HCT116 (cell line): ENCODE measurements around the gene MDH1. TPM values are rescaled to one million over a fixed set of nuclear protein-coding genes. Genes with fewer than 3 reads are reported as not detected.
A peak's percentile ranks its signal among the peaks of the same experiment; 100 is the strongest.

Experiments
- ATAC-seq: fragments of 200-7000 bp; cut with Tn5 transposase; 2 replicates; pipeline ENCODE4 v1.9.1; 2020; ENCODE audit warnings: mild to moderate bottlenecking, moderate library complexity
- Bru-seq: library from RNA; stranded (reverse); fragments of 400-500 nt; gene quantifications from one replicate; lab custom pipeline; 2021; lab: Mats Ljungman, UMichigan
- BruChase-seq, 2 experiments: library from RNA; stranded (reverse); fragments of 400-500 nt; gene quantifications; one replicate each; lab custom pipeline; 2021; lab: Mats Ljungman, UMichigan
- BruUV-seq: library from RNA; stranded (reverse); fragments of 400-500 nt; replicated peaks from 2 replicates; lab custom pipeline; 2021; lab: Mats Ljungman, UMichigan
- CTCF ChIA-PET: fragments of 300-600 bp; sonication (Branson Sonifier 250); formaldehyde crosslinking; loops from one replicate; lab custom pipeline; 2021; ENCODE audit warnings: antibody characterized with exemption; lab: Charles Lee
- POLR2A ChIA-PET: fragments of 300-600, 350-600 bp; sonication (Branson Sonifier 250); formaldehyde crosslinking; loops from one replicate; lab custom pipeline; 2021; ENCODE audit warnings: antibody characterized with exemption; lab: Charles Lee
- RAD21 ChIA-PET, 2 experiments: fragments of 300-600 bp; sonication (Branson Sonifier 250); formaldehyde crosslinking; loops; one replicate each; lab custom pipeline; 2023; ENCODE audit warnings: low total read pairs in 2 of 2; ENCODE audit not compliant: uncharacterized antibody in 2 of 2, unreplicated experiment in 2 of 2, low non-redundant PET in 1 of 2; lab: Charles Lee
- DNase-seq: peaks from one replicate; pipeline ENCODE4 v3.0.0-alpha.2; 2010; ENCODE audit warnings: low read depth, low spot score
- H2AFZ ChIP-seq: fragments of 200-600 bp; shearing (Covaris generic), sonication (generic); 2 replicates; pipeline ENCODE4 v1.6.1; 2017; ENCODE audit warnings: low read depth, mixed run types, mixed read lengths, antibody characterized with exemption, low read length; ENCODE audit not compliant: poor library complexity, severe bottlenecking
- H3K27ac ChIP-seq: 2 replicates; pipeline ENCODE4 v1.5.1; 2012; ENCODE audit warnings: low read depth, low read length
- H3K27me3 ChIP-seq: fragments of 200-600 bp; sonication (generic); 2 replicates; pipeline ENCODE4 v1.6.1; 2016; ENCODE audit warnings: mixed run types, low read length, mixed read lengths; ENCODE audit not compliant: insufficient read depth
- H3K36me3 ChIP-seq, 2 experiments: fragments of 200-500 bp in 1 of 2; fragments of 200-600 bp in 1 of 2; sonication (Bioruptor generic) in 1 of 2; sonication (generic) in 1 of 2; 2 replicates each; pipeline versions ENCODE4 v1.5.1 to v1.6.1; 2014 to 2016; ENCODE audit warnings: low read length in 2 of 2, inconsistent platforms in 1 of 2, mixed read lengths in 1 of 2, mixed run types in 1 of 2; ENCODE audit not compliant: insufficient read depth in 2 of 2, control insufficient read depth in 1 of 2
- H3K4me1 ChIP-seq, 2 experiments: fragments of 200-600 bp in 1 of 2; sonication (generic) in 1 of 2; 2 replicates each; pipeline versions ENCODE4 v1.5.1 to v1.6.1; 2012 to 2017; ENCODE audit warnings: low read length in 2 of 2, inconsistent platforms in 1 of 2, mild to moderate bottlenecking in 1 of 2, mixed read lengths in 1 of 2, mixed run types in 1 of 2, moderate library complexity in 1 of 2; ENCODE audit not compliant: insufficient read depth in 2 of 2, control insufficient read depth in 1 of 2
- H3K4me2 ChIP-seq: fragments of 200-600 bp; sonication (generic); 2 replicates; pipeline ENCODE4 v1.6.1; 2017; ENCODE audit warnings: mixed run types, low read length, mixed read lengths
- H3K4me3 ChIP-seq, 2 experiments: fragments of 200-600 bp in 1 of 2; sonication (generic) in 1 of 2; replicated peaks in 1 of 2; 2 replicates each; pipeline ENCODE4 v1.5.1; 2011 to 2016; ENCODE audit warnings: low read length in 2 of 2, control low read depth in 1 of 2, low read depth in 1 of 2, mild to moderate bottlenecking in 1 of 2, mixed read lengths in 1 of 2, mixed run types in 1 of 2
- H3K79me2 ChIP-seq: fragments of 200-600 bp; sonication (generic); 2 replicates; pipeline ENCODE4 v1.6.1; 2017; ENCODE audit warnings: mild to moderate bottlenecking, mixed run types, low read length, moderate library complexity, mixed read lengths; ENCODE audit not compliant: insufficient read depth
- H3K9ac ChIP-seq: fragments of 200-600 bp; sonication (generic); 2 replicates; pipeline ENCODE4 v1.6.1; 2016; ENCODE audit warnings: low read length, mixed read lengths
- H3K9me2 ChIP-seq: fragments of 200-600 bp; sonication (generic), shearing (Covaris generic); 2 replicates; pipeline ENCODE4 v1.6.1; 2017; ENCODE audit warnings: mixed run types, mild to moderate bottlenecking, moderate library complexity; ENCODE audit not compliant: insufficient read depth
- H3K9me3 ChIP-seq, 2 experiments: fragments of 200-500 bp in 1 of 2; fragments of 200-600 bp in 1 of 2; sonication (Bioruptor generic) in 1 of 2; sonication (generic) in 1 of 2; 2 replicates each; pipeline ENCODE4 v1.6.1; 2014 to 2017; ENCODE audit warnings: low read length in 2 of 2, mixed read lengths in 2 of 2, inconsistent platforms in 1 of 2, low read depth in 1 of 2, mild to moderate bottlenecking in 1 of 2, mixed run types in 1 of 2, moderate library complexity in 1 of 2; ENCODE audit not compliant: control insufficient read depth in 1 of 2, insufficient read depth in 1 of 2
- H4K20me1 ChIP-seq: fragments of 200-600 bp; sonication (generic), shearing (Covaris generic); 2 replicates; pipeline ENCODE4 v1.6.1; 2017; ENCODE audit warnings: mixed run types, mild to moderate bottlenecking, moderate library complexity; ENCODE audit not compliant: insufficient read depth
- ATF3 ChIP-seq: IDR thresholded peaks from 2 replicates; pipeline ENCODE4 v1.6.1; 2012
- CBX3 ChIP-seq: IDR thresholded peaks from 2 replicates; pipeline ENCODE4 v1.6.1; 2012; ENCODE audit warnings: low read depth
- CTCF ChIP-seq, 3 experiments: fragments of 200-600 bp in 1 of 3; sonication (generic) in 1 of 3; IDR thresholded peaks in 2 of 3; conservative IDR thresholded peaks in 1 of 3; 2 replicates each; pipeline ENCODE4 v1.5.1; 2012 to 2017; ENCODE audit warnings: low read depth in 2 of 3, low read length in 2 of 3, antibody characterized with exemption in 1 of 3, borderline replicate concordance in 1 of 3, control low read depth in 1 of 3, mild to moderate bottlenecking in 1 of 3, mixed read lengths in 1 of 3, mixed run types in 1 of 3, moderate library complexity in 1 of 3; ENCODE audit not compliant: insufficient read depth in 1 of 3
- EGR1 ChIP-seq: IDR thresholded peaks from 2 replicates; pipeline ENCODE4 v1.6.1; 2012; ENCODE audit warnings: low read depth
- ELF1 ChIP-seq: IDR thresholded peaks from 2 replicates; pipeline ENCODE4 v1.6.1; 2012; ENCODE audit warnings: low read depth, borderline replicate concordance
- EZH2 ChIP-seq: fragments of 200-600 bp; sonication (generic); IDR thresholded peaks from 2 replicates; pipeline ENCODE4 v1.6.1; 2017; ENCODE audit warnings: antibody characterized with exemption, mixed run types
- FOSL1 ChIP-seq: IDR thresholded peaks from 2 replicates; pipeline ENCODE4 v1.6.1; 2012; ENCODE audit warnings: low read depth
- JUND ChIP-seq: IDR thresholded peaks from 2 replicates; pipeline ENCODE4 v1.6.1; 2012
- MAX ChIP-seq: IDR thresholded peaks from 2 replicates; pipeline ENCODE4 v1.6.1; 2012
- POLR2A ChIP-seq: IDR thresholded peaks from 2 replicates; pipeline ENCODE4 v1.7.0; 2011; ENCODE audit warnings: borderline replicate concordance; ENCODE audit not compliant: insufficient read depth, insufficient read length; ENCODE audit errors: extremely low read depth
- POLR2AphosphoS5 ChIP-seq: IDR thresholded peaks from 2 replicates; pipeline ENCODE4 v1.6.1; 2011; ENCODE audit warnings: mild to moderate bottlenecking, low read depth, low read length, moderate library complexity
- RAD21 ChIP-seq: IDR thresholded peaks from 2 replicates; pipeline ENCODE4 v1.6.1; 2012; ENCODE audit warnings: low read depth, mild to moderate bottlenecking
- REST ChIP-seq: IDR thresholded peaks from 2 replicates; pipeline ENCODE4 v1.6.1; 2012; ENCODE audit warnings: low read depth
- SIN3A ChIP-seq: IDR thresholded peaks from 2 replicates; pipeline ENCODE4 v1.6.1; 2012; ENCODE audit warnings: low read depth
- SP1 ChIP-seq: IDR thresholded peaks from 2 replicates; pipeline ENCODE4 v1.6.1; 2012; ENCODE audit warnings: low read depth
- SRF ChIP-seq: IDR thresholded peaks from 2 replicates; pipeline ENCODE4 v1.6.1; 2012; ENCODE audit warnings: low read depth
- TCF7L2 ChIP-seq: IDR thresholded peaks from 2 replicates; pipeline ENCODE4 v1.7.0; 2011; ENCODE audit warnings: borderline replicate concordance, inconsistent platforms; ENCODE audit not compliant: insufficient read depth, insufficient read length; ENCODE audit errors: extremely low read depth
- YY1 ChIP-seq: IDR thresholded peaks from 2 replicates; pipeline ENCODE4 v1.6.1; 2011; ENCODE audit warnings: low read length, low read depth, moderate library complexity, mild to moderate bottlenecking; ENCODE audit not compliant: insufficient replicate concordance; ENCODE audit errors: extremely low read depth
- ZFX ChIP-seq: fragments of 450-650 bp; IDR thresholded peaks from 2 replicates; pipeline ENCODE4 v1.6.1; 2017
- ZNF274 ChIP-seq: fragments of 200-500 bp; sonication (Bioruptor generic); IDR thresholded peaks from 2 replicates; pipeline ENCODE4 v1.6.1; 2014; ENCODE audit warnings: mild to moderate bottlenecking, low read depth, low read length, inconsistent platforms
- intact Hi-C: fragments of 100-400 bp; cut with micrococcal nuclease; formaldehyde crosslinking; loops from 2 replicates; pipeline ENCODE4 v1.10.0; 2022
- long read RNA-seq: library from polyadenylated mRNA; unstranded; transcript quantifications from one replicate; pipeline ENCODE4 v2.0.0, GENCODE V29; 2021; ENCODE audit not compliant: unreplicated experiment
- polyA plus RNA-seq: library from polyadenylated mRNA; unstranded; fragments of >200 nt; gene quantifications from 2 replicates; pipeline ENCODE4 v1.2.1, GENCODE V29; 2012; ENCODE audit warnings: missing spikeins
- total RNA-seq: library from RNA; stranded (reverse); gene quantifications from one replicate; pipeline ENCODE4 v1.2.1, GENCODE V29; 2021; ENCODE audit not compliant: unreplicated experiment

Gene MDH1
- 192 TPM for total RNA-seq
- polyA plus RNA-seq = 145 and 180 TPM in 2 replicates
- percentile 91 among the genes with signal in this experiment for Bru-seq, nascent RNA
- BruChase-seq, experiment 1, labeled RNA remaining after a 6-hour chase = percentile 92 among the genes with signal in this experiment
- percentile 85 among the genes with signal in this experiment for BruChase-seq, experiment 2, labeled RNA remaining after a 2-hour chase
- long read RNA-seq, transcript MDH1-201 (9 exons, 1,650 nt) = major isoform, 329 of 343 reads
- long read RNA-seq, partial matches to known transcripts = 5 of 343 reads
- long read RNA-seq, other reads (novel, unspliced or antisense) = 5 of 343 reads

- Histone ChIP-seq H3K9me3 (no peaks in the 10 kb centered on the region), H3K27me3 (no peaks in the 10 kb centered on the region), H3K36me3 (peaks cover 4 to 9% of the 10 kb centered on the region in 2 experiments; a peak in 3 of 4 replicates), H2AFZ (peak within 1 kb of the TSS; percentile 89), H3K4me1 (peaks cover 10 to 21% of the 10 kb centered on the region in 2 experiments; a peak in 3 of 4 replicates), H4K20me1 (no peaks in the 10 kb centered on the region), H3K9me2 (no peaks in the 10 kb centered on the region), H3K27ac (peak within 1 kb of the TSS; percentile 70), H3K9ac (peak within 1 kb of the TSS; percentile 83), H3K4me2 (peak within 1 kb of the TSS; percentile 87), H3K79me2 (peaks cover 51% of the 10 kb centered on the region), H3K4me3 (peak within 1 kb of the TSS; percentile 71 to 89)
- peak; percentile 91 for ATAC-seq
- ChIA-PET CTCF (interaction anchor here (1.3 kb wide), 1 partner anchor 17 kb away, joined by 3 read pairs; no protein-coding TSS in a partner anchor), POLR2A (interaction anchor here (0.6 to 1.9 kb wide), 4 partner anchors 11 to 1131 kb away, joined by 3 to 5 read pairs (median 4); partner anchors contain the start of gene UGP2), RAD21 (interaction anchor here in 1 of 2 experiments (0.6 kb wide), 1 partner anchor 1132 kb away, joined by 3 read pairs; no protein-coding TSS in a partner anchor)
- no TSS peak for BruUV-seq
- peak; percentile 100 for DNase-seq
- intact Hi-C loops = loop anchor here (10.0 kb wide), 1 partner anchor 296 kb away; no protein-coding TSS in a partner anchor
- TF ChIP-seq POLR2A = peak; percentile 85
- peak; percentile 93 for TF ChIP-seq POLR2AphosphoS5
- TF ChIP-seq YY1 = peak; percentile 74
- no peak for TF ChIP-seq ZNF274
- no peak for TF ChIP-seq ZFX
- peak; percentile 81 for TF ChIP-seq ELF1
- peak; percentile 45; the same call in 1 of the 2 replicates for TF ChIP-seq SRF
- TF ChIP-seq SP1 = peak; percentile 89
- no peak; the same call in none of the 2 replicates for TF ChIP-seq SIN3A
- peak; percentile 67 for TF ChIP-seq MAX
- TF ChIP-seq TCF7L2 = peak; percentile 79
- TF ChIP-seq EGR1 = peak; percentile 72
- no peak for TF ChIP-seq ATF3
- TF ChIP-seq CBX3 = peak; percentile 74
- TF ChIP-seq JUND = 0 out of 2 replicates have a peak, but pooled peaks have one; percentile 22
- no peak for TF ChIP-seq CTCF (IDR thresholded peaks at IDR 0.05 in 2 of 3, conservative IDR thresholded peaks at IDR 0.05 in 1 of 3; ENCODE audit: borderline replicate concordance in 1 of 3, insufficient read depth in 1 of 3, low read depth in 2 of 3, low read length in 2 of 3)
- TF ChIP-seq RAD21 = no peak; the same call in 1 of the 2 replicates
- TF ChIP-seq FOSL1 = no peak
- no peak for TF ChIP-seq EZH2
- no peak for TF ChIP-seq REST
Measured at GRCh38 chr2:63588385-63589147, at the start of gene MDH1, which contains the start of gene WDPCP. MDH1 (plus strand) TSS chr2:63588963; CDS start chr2:63589044, 81 bp downstream. WDPCP (minus strand) TSS chr2:63588477; CDS start chr2:63588271, 206 bp downstream.
